RWPE2 (cell line): Measurements from ENCODE around the gene ANGPTL7.
A peak's percentile ranks its signal among the peaks of the same experiment; 100 is the strongest.

Experiments
- ATAC-seq: fragments of 200-7000 bp; cut with Tn5 transposase; 3 replicates; pipeline ENCODE4 v1.9.1; 2021; ENCODE audit warnings: low read depth
- DNase-seq: peaks from one replicate; pipeline ENCODE4 v3.0.0-alpha.2; 2020; ENCODE audit warnings: low spot score
- H3K27ac ChIP-seq: fragments of 450-650 bp; 2 replicates; pipeline ENCODE4 v1.5.1; 2017; ENCODE audit warnings: mild to moderate bottlenecking; ENCODE audit not compliant: poor library complexity, severe bottlenecking
- H3K27me3 ChIP-seq: fragments of 250-450 bp; sonication (Bioruptor Pico); 2 replicates; pipeline ENCODE4 v1.5.1; 2021; ENCODE audit warnings: mild to moderate bottlenecking, moderate library complexity; ENCODE audit not compliant: insufficient read depth, poor library complexity, severe bottlenecking
- H3K36me3 ChIP-seq: fragments of 250-450 bp; sonication (Bioruptor Pico); 2 replicates; pipeline ENCODE4 v1.5.1; 2020; ENCODE audit warnings: low read depth, mild to moderate bottlenecking, moderate library complexity
- H3K4me1 ChIP-seq: fragments of 250-450 bp; sonication (Bioruptor Pico); 2 replicates; pipeline ENCODE4 v1.5.1; 2021; ENCODE audit warnings: mild to moderate bottlenecking, moderate library complexity; ENCODE audit not compliant: insufficient read depth, poor library complexity, severe bottlenecking
- H3K4me3 ChIP-seq: fragments of 250-450 bp; sonication (Bioruptor Pico); 2 replicates; pipeline ENCODE4 v1.5.1; 2021; ENCODE audit warnings: mild to moderate bottlenecking, moderate library complexity; ENCODE audit not compliant: severe bottlenecking
- H3K9me3 ChIP-seq: fragments of 250-450 bp; sonication (Bioruptor Pico); 2 replicates; pipeline ENCODE4 v1.5.1; 2021; ENCODE audit warnings: mild to moderate bottlenecking, moderate library complexity; ENCODE audit not compliant: severe bottlenecking
- TF ChIP-seq, protein P1 (sequence below): fragments of 450-650 bp; IDR thresholded peaks from one replicate; pipeline ENCODE4 v1.5.1; 2017; ENCODE audit warnings: mild to moderate bottlenecking, moderate library complexity; ENCODE audit not compliant: poor library complexity, severe bottlenecking

The ANGPTL7 gene

GRCh38 chr1:11188381-11188780, 774 bp upstream of the ANGPTL7 start:
- no peak for DNase-seq
- TF ChIP-seq, protein P1, sequence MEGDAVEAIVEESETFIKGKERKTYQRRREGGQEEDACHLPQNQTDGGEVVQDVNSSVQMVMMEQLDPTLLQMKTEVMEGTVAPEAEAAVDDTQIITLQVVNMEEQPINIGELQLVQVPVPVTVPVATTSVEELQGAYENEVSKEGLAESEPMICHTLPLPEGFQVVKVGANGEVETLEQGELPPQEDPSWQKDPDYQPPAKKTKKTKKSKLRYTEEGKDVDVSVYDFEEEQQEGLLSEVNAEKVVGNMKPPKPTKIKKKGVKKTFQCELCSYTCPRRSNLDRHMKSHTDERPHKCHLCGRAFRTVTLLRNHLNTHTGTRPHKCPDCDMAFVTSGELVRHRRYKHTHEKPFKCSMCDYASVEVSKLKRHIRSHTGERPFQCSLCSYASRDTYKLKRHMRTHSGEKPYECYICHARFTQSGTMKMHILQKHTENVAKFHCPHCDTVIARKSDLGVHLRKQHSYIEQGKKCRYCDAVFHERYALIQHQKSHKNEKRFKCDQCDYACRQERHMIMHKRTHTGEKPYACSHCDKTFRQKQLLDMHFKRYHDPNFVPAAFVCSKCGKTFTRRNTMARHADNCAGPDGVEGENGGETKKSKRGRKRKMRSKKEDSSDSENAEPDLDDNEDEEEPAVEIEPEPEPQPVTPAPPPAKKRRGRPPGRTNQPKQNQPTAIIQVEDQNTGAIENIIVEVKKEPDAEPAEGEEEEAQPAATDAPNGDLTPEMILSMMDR = no peak
- no peak overlapping the region for H3K27ac ChIP-seq
- ATAC-seq = peak; percentile 19; the same call in 1 of the 3 replicates
- H3K36me3 ChIP-seq = peaks cover 40% of the 10 kb centered on the region
- no peak overlapping the region for H3K4me3 ChIP-seq
- H3K9me3 ChIP-seq = no peaks in the 10 kb centered on the region
- no peaks in the 10 kb centered on the region for H3K27me3 ChIP-seq
- no peaks in the 10 kb centered on the region for H3K4me1 ChIP-seq

- H3K9me3 ChIP-seq = no peaks in the 10 kb centered on the region
- TF ChIP-seq, protein P1 = no peak
- H3K4me3 ChIP-seq = no peak overlapping the region
- no peaks in the 10 kb centered on the region for H3K27me3 ChIP-seq
- ATAC-seq = no peak
- DNase-seq = no peak
- H3K36me3 ChIP-seq = peaks cover 59% of the 10 kb centered on the region
- no peaks in the 10 kb centered on the region for H3K4me1 ChIP-seq
- H3K27ac ChIP-seq = no peak overlapping the region
Observed at GRCh38 chr1:11193376-11193775, 4.2 kb downstream of the ANGPTL7 start.

- no peaks in the 10 kb centered on the region for H3K9me3 ChIP-seq
- TF ChIP-seq, protein P1 = no peak
- peaks cover 71% of the 10 kb centered on the region for H3K36me3 ChIP-seq
- H3K27me3 ChIP-seq = no peaks in the 10 kb centered on the region
- ATAC-seq (no peak), DNase-seq (no peak)
- no peak overlapping the region for H3K27ac ChIP-seq
- H3K4me3 ChIP-seq = no peak overlapping the region
- H3K4me1 ChIP-seq = no peaks in the 10 kb centered on the region
Observed at GRCh38 chr1:11194407-11195176, 5.4 kb downstream of the ANGPTL7 start.

DNA sequence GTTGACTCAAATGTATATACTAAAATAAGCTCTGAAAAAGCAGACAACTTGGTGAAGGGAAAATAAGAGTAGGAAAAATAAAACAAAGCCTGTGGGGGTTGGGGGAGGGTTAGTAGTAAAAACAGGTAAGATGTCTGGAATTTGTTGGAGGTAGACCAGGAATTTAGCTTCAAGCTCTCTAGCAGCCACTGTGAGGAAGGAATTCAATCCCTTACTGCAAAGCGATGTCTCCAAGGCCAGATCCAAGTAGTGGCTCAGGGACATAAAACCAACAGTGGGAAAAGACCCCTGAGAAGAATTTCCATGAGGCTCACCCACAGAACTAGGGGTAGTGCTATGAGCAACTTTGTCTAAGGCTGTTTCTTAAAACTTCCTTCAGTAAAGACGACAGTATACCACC, 7.8 kb downstream of the ANGPTL7 start:
- H3K36me3 ChIP-seq = peaks cover 76% of the 10 kb centered on the region
- H3K27me3 ChIP-seq = no peaks in the 10 kb centered on the region
- H3K4me1 ChIP-seq = no peaks in the 10 kb centered on the region
- TF ChIP-seq, protein P1 = no peak
- H3K27ac ChIP-seq = no peak overlapping the region
- DNase-seq (no peak), ATAC-seq (no peak)
- no peak overlapping the region for H3K4me3 ChIP-seq
- no peaks in the 10 kb centered on the region for H3K9me3 ChIP-seq

GRCh38 chr1:11197359-11197758, 8.2 kb downstream of the ANGPTL7 start:
- ATAC-seq = no peak
- H3K27me3 ChIP-seq = no peaks in the 10 kb centered on the region
- TF ChIP-seq, protein P1 = no peak
- H3K4me3 ChIP-seq = no peak overlapping the region
- no peaks in the 10 kb centered on the region for H3K9me3 ChIP-seq
- H3K27ac ChIP-seq = no peak overlapping the region
- DNase-seq = no peak
- H3K36me3 ChIP-seq = peaks cover 77% of the 10 kb centered on the region
- no peaks in the 10 kb centered on the region for H3K4me1 ChIP-seq
